Measurements from ENCODE around the gene ATP6V1C2. TPM values are rescaled to one million over a fixed set of nuclear protein-coding genes. Genes with fewer than 3 reads are reported as not detected.

ATP6V1C2 gene
- total RNA-seq, 2 donors from 2014 or later, result not detected

DNA sequence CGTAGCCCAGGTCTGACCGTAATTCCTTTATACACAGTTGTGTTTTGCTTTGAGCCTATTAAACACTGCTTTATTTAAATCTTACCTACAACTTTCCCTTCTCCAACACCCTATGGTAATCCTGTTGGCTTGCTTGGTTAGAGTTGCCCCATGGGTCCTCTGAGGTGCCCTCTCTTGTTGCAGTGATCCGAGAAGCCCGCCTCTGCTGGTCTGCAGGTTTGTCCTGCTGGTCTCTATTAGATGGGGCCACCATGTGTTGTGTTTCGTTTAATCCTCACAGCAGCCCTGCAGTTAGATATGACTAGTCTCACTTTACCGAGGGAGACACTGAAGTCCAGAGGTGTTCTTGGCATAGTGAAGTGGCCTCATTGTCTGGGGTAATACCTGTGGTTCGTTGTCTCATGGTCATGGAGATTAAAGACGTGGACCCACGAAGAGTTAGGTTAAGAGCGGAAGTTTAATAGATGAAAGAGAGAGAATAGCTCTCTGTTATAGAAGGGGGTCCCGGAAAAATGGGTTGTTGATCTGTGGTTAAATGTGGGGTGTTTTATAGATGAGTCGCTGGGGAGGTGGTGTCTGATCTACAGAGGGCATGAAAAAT lies 98.4 kb downstream of the ATP6V1C2 start:
- H3K9me3 ChIP-seq (ENCODE audit: control insufficient read depth, low read length, poor library complexity, severe bottlenecking), result no peaks in the 10 kb centered on the region
- ATAC-seq (no peak), DNase-seq (no peak)
- no peak overlapping the region for H3K4me3 Mint-ChIP-seq
- H3K4me1 Mint-ChIP-seq, result peaks cover 2% of the 10 kb centered on the region
- H3K27ac Mint-ChIP-seq, result no peak overlapping the region
- peaks cover 6% of the 10 kb centered on the region for H3K36me3 Mint-ChIP-seq (ENCODE audit: low read depth)
- peaks cover 51% of the 10 kb centered on the region for H3K27me3 Mint-ChIP-seq

- Mint-ChIP-seq H3K4me1 (peaks cover 2% of the 10 kb centered on the region), H3K36me3 (ENCODE audit: low read depth) (peaks cover 8% of the 10 kb centered on the region), H3K27ac (no peak overlapping the region), H3K4me3 (no peak overlapping the region), H3K27me3 (peaks cover 59% of the 10 kb centered on the region)
- ATAC-seq (no peak), DNase-seq (no peak)
- no peaks in the 10 kb centered on the region for H3K9me3 ChIP-seq (ENCODE audit: control insufficient read depth, low read length, poor library complexity, severe bottlenecking)
These were observed 99.1 kb downstream of the ATP6V1C2 start for GRCh38 chr2:10820562-10820961.

DNA sequence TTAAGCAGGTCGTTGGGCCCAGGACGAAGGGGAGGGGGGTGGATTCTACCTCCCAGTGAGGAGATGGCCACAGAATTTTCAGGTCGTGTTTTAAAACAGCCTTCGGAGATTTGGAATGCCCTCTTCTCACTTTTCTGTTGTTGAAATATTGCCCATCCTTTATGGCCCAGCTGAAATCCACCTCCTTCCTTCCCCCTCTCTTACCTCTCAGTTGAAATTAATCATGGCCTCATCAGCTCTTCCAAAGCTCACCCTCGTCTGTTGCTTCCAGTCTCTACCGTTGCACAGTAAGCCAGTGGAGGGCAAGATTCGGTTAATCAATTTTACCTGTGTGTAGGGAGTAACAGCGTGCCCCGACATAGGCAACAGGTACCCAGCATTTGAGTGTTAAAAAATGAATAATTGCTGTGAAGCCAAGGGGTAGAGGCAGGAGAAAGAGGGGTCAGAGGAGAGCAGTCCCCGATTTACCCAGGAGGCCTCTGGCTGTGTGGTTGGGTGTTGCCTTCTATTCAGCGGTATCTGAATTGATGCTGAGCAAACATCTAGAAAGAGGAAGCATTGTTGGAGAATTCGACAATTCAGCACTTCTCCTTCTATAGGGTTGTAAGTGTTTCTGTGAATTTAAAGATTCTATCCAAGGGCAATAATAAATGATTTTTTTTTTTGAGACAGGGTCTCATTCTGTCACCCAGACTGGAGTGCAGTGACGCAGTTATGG lies 99.7 kb downstream of the ATP6V1C2 start:
- no peaks in the 10 kb centered on the region for H3K9me3 ChIP-seq (ENCODE audit: control insufficient read depth, low read length, poor library complexity, severe bottlenecking)
- no peak for ATAC-seq
- no peak overlapping the region for H3K27ac Mint-ChIP-seq

GRCh38 chr2:10824191-10824590 lies 102.8 kb downstream of the ATP6V1C2 start:
- ATAC-seq (no peak), DNase-seq (no peak)
- peaks cover 2% of the 10 kb centered on the region for H3K4me1 Mint-ChIP-seq
- H3K9me3 ChIP-seq (ENCODE audit: control insufficient read depth, low read length, poor library complexity, severe bottlenecking), result no peaks in the 10 kb centered on the region
- H3K27me3 Mint-ChIP-seq, result peaks cover 58% of the 10 kb centered on the region
- peaks cover 8% of the 10 kb centered on the region for H3K36me3 Mint-ChIP-seq (ENCODE audit: low read depth)
- H3K27ac Mint-ChIP-seq, result no peak overlapping the region
- H3K4me3 Mint-ChIP-seq, result no peak overlapping the region

More for the DNA sequence above, 99.7 kb downstream of the ATP6V1C2 start:
- Mint-ChIP-seq H3K4me3 (no peak overlapping the region), H3K36me3 (ENCODE audit: low read depth) (peaks cover 8% of the 10 kb centered on the region), H3K4me1 (peaks cover 4% of the 10 kb centered on the region), H3K27me3 (peaks cover 64% of the 10 kb centered on the region)
- DNase-seq, result no peak

- DNase-seq (no peak), ATAC-seq (no peak)
- H3K4me1 Mint-ChIP-seq, result peaks cover 2% of the 10 kb centered on the region
- peaks cover 4% of the 10 kb centered on the region for H3K36me3 Mint-ChIP-seq (ENCODE audit: low read depth)
- H3K27ac Mint-ChIP-seq, result no peak overlapping the region
- H3K27me3 Mint-ChIP-seq, result peaks cover 57% of the 10 kb centered on the region
- no peaks in the 10 kb centered on the region for H3K9me3 ChIP-seq (ENCODE audit: control insufficient read depth, low read length, poor library complexity, severe bottlenecking)
- no peak overlapping the region for H3K4me3 Mint-ChIP-seq
These were observed 104.6 kb downstream of the ATP6V1C2 start for GRCh38 chr2:10826026-10826425.

GRCh38 chr2:10826625-10827024 lies 105.2 kb downstream of the ATP6V1C2 start:
- no peaks in the 10 kb centered on the region for H3K9me3 ChIP-seq (ENCODE audit: control insufficient read depth, low read length, poor library complexity, severe bottlenecking)
- peaks cover 59% of the 10 kb centered on the region for H3K27me3 Mint-ChIP-seq
- H3K4me3 Mint-ChIP-seq, result no peak overlapping the region
- H3K27ac Mint-ChIP-seq, result no peak overlapping the region
- DNase-seq (no peak), ATAC-seq (no peak)
- H3K36me3 Mint-ChIP-seq (ENCODE audit: low read depth), result peaks cover 4% of the 10 kb centered on the region
- H3K4me1 Mint-ChIP-seq, result peaks cover 2% of the 10 kb centered on the region

DNA sequence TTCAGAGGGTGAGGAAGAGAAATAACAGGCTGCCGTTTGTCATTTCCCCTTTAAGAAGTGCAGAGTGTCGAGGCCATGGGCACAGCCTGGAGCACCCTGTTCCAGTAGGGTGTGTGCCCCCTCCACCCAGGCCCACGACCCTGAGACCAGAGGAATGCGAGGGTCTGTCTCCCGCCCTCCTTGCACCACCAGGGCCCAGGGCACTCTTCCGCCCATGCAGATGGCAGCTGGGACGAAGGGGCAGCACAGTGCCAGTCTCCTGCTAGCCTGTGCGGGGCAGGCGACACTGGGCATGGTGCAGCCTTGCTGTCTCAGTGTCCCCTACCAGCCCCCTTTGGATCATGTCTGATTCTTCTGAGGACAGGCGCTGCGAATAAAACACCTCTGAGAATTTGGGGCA lies 106.9 kb downstream of the ATP6V1C2 start:
- no peak overlapping the region for H3K27ac Mint-ChIP-seq
- no peak overlapping the region for H3K4me3 Mint-ChIP-seq
- H3K4me1 Mint-ChIP-seq, result peaks cover 6% of the 10 kb centered on the region
- H3K27me3 Mint-ChIP-seq, result peaks cover 62% of the 10 kb centered on the region
- no peaks in the 10 kb centered on the region for H3K9me3 ChIP-seq (ENCODE audit: control insufficient read depth, low read length, poor library complexity, severe bottlenecking)
- no peak for ATAC-seq
- peaks cover 4% of the 10 kb centered on the region for H3K36me3 Mint-ChIP-seq (ENCODE audit: low read depth)
- DNase-seq, result no peak

DNA sequence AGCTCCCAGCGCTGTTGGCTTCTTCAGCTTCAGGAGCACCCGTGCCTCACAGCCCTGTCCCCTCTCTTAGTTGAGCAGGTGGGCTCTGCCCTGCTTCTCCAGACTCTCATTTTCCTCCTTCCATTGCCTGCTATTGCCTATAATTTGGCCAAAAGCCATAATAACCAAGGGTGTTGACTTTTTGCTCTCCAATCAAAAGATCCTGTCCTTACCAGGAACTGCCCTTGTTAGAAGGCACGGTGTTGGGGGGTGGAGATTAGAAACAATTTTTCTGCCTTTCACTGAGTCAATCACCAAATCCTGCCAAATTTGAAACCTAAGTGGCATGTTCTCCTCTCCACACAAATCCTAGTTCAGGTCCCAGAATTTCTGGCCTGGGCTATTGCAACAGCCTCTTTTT lies 107.9 kb downstream of the ATP6V1C2 start:
- ATAC-seq (no peak), DNase-seq (no peak)
- no peak overlapping the region for H3K27ac Mint-ChIP-seq
- peaks cover 6% of the 10 kb centered on the region for H3K4me1 Mint-ChIP-seq
- peaks cover 56% of the 10 kb centered on the region for H3K27me3 Mint-ChIP-seq
- H3K36me3 Mint-ChIP-seq (ENCODE audit: low read depth), result peaks cover 4% of the 10 kb centered on the region
- no peak overlapping the region for H3K4me3 Mint-ChIP-seq
- H3K9me3 ChIP-seq (ENCODE audit: control insufficient read depth, low read length, poor library complexity, severe bottlenecking), result no peaks in the 10 kb centered on the region

- DNase-seq, result no peak
- H3K9me3 ChIP-seq (ENCODE audit: control insufficient read depth, low read length, poor library complexity, severe bottlenecking), result no peaks in the 10 kb centered on the region
- Mint-ChIP-seq H3K4me1 (peaks cover 11% of the 10 kb centered on the region), H3K4me3 (no peak overlapping the region), H3K27me3 (peaks cover 47% of the 10 kb centered on the region), H3K27ac (no peak overlapping the region), H3K36me3 (ENCODE audit: low read depth) (peaks cover 2% of the 10 kb centered on the region)
- no peak for ATAC-seq
These were observed 108.8 kb downstream of the ATP6V1C2 start for GRCh38 chr2:10830203-10830602.

DNA sequence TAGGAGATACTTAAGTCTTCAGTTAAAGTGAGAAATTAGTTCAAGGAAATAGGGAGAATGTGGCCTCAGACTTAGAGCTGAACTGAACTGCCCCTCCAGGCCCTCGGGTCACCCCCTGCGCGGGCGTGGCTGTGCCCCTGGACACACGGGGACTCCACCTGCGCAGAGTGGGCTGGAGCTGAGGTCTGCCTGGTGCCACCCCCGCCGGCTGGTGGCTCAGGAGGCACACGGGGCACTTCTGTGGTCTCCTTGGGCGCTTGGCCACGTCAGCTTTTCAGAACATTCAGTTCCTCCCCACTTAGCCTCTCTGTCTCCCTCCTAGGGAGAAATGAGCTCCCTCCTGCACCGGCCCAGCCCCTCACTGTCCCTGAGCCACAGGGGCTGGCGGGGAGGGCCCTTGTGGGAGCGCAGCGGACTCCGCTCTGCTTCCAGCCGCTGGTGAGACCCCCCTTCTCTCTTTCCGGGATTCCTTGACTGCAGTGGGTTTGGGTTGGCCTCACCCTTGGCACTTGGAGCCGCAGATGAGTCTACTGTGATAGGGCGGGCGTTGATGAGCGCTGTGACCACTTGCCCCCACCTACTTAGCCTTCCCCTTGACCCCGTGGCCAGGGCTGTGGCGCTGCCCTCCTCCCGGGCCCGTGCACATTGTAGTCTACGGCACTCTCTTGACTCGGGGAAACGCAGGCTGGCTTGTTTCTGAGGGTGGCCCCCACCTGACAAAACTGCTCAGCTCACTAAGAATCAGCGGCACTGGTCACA lies 109.4 kb downstream of the ATP6V1C2 start:
- no peak for DNase-seq
- peaks cover 11% of the 10 kb centered on the region for H3K4me1 Mint-ChIP-seq
- H3K4me3 Mint-ChIP-seq, result no peak overlapping the region
- peaks cover 41% of the 10 kb centered on the region for H3K27me3 Mint-ChIP-seq
- H3K27ac Mint-ChIP-seq, result no peak overlapping the region
- ATAC-seq, result no peak
- no peaks in the 10 kb centered on the region for H3K36me3 Mint-ChIP-seq (ENCODE audit: low read depth)
- H3K9me3 ChIP-seq (ENCODE audit: control insufficient read depth, low read length, poor library complexity, severe bottlenecking), result no peaks in the 10 kb centered on the region

GRCh38 chr2:10831400-10831985 lies 110.1 kb downstream of the ATP6V1C2 start:
- Mint-ChIP-seq H3K27ac (no peak overlapping the region), H3K36me3 (ENCODE audit: low read depth) (no peaks in the 10 kb centered on the region), H3K4me1 (peaks cover 9% of the 10 kb centered on the region), H3K4me3 (no peak overlapping the region), H3K27me3 (peaks cover 37% of the 10 kb centered on the region)
- ATAC-seq (no peak), DNase-seq (no peak)
- H3K9me3 ChIP-seq (ENCODE audit: control insufficient read depth, low read length, poor library complexity, severe bottlenecking), result no peaks in the 10 kb centered on the region

DNA sequence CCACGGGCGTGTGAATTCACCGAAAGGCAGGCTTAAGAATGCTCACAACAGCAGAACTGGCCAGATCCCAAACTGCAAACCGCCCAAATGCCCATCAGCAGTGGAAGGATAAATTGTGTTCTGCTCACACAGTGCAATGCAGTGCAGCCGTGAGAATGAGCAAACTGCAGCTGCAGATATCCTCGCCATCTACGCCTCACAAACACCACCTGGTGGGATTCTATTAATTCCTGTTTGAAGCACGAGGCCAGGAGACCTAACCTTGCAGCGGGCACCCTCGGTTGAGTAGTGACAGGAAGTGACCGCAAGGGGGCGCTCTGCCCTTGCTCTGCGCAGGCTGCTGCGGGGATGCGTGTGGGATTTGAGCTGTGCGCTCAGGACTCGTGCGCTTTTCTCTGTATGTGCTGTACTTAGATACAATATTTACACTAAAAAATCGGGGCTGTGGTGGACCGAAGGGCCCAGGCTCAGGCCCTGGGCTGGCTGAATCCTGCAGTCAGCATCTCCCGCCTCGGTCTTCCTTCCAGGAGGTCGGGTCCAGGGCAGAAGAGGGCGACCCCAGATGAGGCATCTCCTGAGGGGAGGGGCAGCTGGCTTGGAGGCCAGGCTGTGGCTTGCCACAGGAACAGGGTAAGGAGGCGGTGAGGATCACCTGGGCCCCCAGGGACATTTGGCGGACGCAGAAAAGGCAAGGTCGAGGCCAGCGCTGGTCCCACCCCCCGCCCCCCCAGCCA lies 110.9 kb downstream of the ATP6V1C2 start:
- H3K4me3 Mint-ChIP-seq, result peak overlapping the region; percentile 43
- no peak overlapping the region for H3K27ac Mint-ChIP-seq
- no peaks in the 10 kb centered on the region for H3K9me3 ChIP-seq (ENCODE audit: control insufficient read depth, low read length, poor library complexity, severe bottlenecking)
- DNase-seq (peak; percentile 67 to 83 (median 75)), ATAC-seq (peak; percentile 93)
- no peaks in the 10 kb centered on the region for H3K36me3 Mint-ChIP-seq (ENCODE audit: low read depth)
- H3K27me3 Mint-ChIP-seq, result peaks cover 40% of the 10 kb centered on the region
- peaks cover 11% of the 10 kb centered on the region for H3K4me1 Mint-ChIP-seq

GRCh38 chr2:10833021-10833420 lies 111.6 kb downstream of the ATP6V1C2 start:
- H3K4me3 Mint-ChIP-seq, result no peak overlapping the region
- no peaks in the 10 kb centered on the region for H3K9me3 ChIP-seq (ENCODE audit: control insufficient read depth, low read length, poor library complexity, severe bottlenecking)
- H3K27ac Mint-ChIP-seq, result no peak overlapping the region
- no peak for ATAC-seq
- H3K4me1 Mint-ChIP-seq, result peaks cover 11% of the 10 kb centered on the region
- DNase-seq, result no peak
- H3K27me3 Mint-ChIP-seq, result peaks cover 46% of the 10 kb centered on the region
- H3K36me3 Mint-ChIP-seq (ENCODE audit: low read depth), result no peaks in the 10 kb centered on the region

Measured in T-helper 17 cell (primary cell).